ENCODE results near the gene ZBTB20. TPM values are rescaled to one million over a fixed set of nuclear protein-coding genes. Genes with fewer than 3 reads are reported as not detected.

Gene ZBTB20
- total RNA-seq, 1 experiment from 2014 or later: 4.8 TPM

DNA sequence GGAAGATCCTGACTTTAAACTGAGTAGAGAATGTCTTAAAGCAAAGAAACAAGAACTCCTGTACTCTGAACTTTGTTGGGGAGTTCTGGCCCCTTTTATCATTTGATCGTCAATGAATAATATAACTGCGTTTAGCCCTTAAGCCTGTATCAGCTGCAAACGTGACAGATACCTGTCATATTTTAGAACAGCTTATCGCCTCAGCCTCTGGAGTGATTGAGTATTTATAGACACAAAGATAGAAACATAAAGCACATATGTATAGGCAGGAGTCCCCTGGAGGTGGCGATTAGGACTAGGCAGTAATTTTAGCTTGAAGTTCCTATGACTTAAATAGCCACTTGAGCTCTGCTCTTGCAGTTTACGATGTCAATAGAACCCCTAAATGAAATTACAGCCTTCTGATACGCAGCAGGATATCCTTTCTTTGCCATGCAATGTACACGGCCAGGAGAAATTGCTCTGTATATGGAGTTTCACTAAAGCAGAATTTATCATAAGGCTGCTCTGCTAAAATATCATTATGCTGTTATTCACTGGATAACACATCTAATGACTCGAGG, 531.5 kb downstream of the ZBTB20 start:
- no peak for DNase-seq (ENCODE audit: extremely low read depth, low read depth)

DNA sequence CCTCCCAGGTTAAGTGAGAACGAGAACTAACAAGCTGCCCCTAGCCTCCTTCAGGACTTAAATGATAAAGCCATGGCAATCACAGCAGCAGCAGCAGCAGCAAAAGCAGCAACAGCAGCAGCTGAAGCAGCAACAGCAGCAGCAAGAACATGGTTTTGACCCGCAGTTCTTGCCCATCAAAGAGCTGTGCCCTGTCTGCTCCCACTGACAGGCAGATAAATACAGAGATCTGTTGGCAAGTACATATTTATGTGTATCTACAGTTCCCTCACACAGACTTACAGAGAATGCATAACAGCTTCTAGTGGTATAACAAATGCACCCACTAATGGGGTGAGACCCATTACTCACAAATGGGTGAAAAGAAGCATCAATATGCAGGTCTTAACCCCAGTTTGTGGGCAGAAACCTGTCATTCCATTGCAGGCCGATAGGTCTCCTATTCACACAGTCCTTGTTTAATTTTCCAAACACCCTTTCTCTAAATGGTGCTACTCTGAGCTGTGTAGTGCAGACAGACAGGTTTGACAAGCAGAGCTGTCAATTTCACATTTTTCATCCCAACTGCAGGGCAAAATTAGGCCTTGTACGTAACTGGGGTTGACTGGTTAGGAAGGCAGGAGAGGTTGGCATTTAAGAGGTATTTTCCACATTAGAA, 537.0 kb downstream of the ZBTB20 start:
- no peak for DNase-seq (ENCODE audit: extremely low read depth, low read depth)

DNA sequence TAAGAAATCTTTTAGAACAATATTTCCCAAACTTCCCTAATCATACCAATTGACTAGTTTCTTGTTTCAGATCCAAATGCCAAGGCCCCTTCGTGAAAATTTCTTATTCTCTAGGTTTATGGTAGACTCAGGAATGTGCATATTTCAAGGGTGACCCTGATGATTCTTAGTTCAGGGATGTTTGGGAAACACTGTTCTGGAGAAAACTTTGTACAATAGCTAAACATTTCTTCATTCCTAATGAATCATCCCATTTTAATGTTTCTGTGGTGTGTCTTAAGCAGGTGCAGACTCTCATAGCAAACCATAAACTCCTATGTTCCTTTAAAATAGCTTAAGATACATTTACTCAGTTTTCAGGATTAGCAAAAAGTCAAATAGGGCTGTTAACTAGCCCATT, 538.8 kb downstream of the ZBTB20 start:
- no peak for DNase-seq (ENCODE audit: extremely low read depth, low read depth)

DNA sequence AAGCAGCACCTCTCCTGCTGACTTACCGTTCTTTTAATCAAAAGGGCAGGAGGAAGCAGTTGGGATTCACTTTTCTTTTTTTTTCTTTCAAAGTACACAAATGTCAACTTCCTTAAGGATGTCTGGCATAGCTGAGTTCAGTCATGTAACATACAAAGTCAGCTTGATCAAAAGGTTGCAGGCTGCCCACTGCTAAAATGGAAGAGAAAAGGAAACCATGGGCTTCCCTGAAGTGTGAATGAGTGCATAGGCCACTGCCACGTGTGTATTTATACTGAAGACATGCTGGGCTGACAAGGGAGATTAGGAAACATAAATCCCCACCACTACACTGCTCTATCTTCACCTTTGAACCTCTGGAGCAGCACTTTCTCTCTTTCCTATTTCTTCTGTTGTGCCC, 540.8 kb downstream of the ZBTB20 start:
- DNase-seq (ENCODE audit: extremely low read depth, low read depth): no peak

DNA sequence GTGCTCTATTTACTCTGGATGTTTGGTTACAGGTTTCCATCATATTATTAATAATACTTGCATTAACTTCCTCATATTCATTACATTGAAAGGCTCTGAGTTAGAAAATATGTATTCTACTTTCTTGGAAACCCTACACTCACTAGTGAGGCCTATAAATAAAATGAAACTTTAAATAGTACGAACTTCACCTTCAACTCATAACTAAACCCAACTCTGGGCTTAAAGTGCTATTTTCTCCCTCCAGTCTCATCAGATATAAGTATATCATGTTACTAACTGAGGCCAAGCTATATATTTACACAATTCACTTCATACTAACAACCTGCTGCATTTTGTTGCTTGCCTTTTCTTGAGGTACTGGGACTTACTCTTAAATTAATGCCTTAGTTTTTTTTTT, 546.5 kb downstream of the ZBTB20 start:
- DNase-seq (ENCODE audit: extremely low read depth, low read depth): no peak

DNA sequence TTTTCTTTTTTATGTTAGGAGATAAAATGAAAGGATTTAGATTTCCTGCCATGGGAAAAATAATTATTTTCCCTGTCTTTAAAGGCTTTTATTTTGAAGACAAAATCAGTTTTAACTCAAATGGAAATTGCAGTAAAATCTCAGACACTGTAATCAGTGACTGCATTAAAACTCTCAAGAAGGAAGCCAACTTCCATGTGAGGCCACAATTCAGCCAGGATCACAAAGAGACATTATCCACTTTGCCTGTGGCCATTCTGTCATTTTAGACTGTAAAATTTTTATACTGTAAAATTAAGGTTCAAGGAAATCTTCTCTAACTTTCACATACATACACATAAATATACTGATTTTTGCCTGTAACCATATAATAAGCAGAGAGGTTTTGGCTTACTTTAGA, 549.2 kb downstream of the ZBTB20 start:
- DNase-seq (ENCODE audit: extremely low read depth, low read depth): no peak

DNA sequence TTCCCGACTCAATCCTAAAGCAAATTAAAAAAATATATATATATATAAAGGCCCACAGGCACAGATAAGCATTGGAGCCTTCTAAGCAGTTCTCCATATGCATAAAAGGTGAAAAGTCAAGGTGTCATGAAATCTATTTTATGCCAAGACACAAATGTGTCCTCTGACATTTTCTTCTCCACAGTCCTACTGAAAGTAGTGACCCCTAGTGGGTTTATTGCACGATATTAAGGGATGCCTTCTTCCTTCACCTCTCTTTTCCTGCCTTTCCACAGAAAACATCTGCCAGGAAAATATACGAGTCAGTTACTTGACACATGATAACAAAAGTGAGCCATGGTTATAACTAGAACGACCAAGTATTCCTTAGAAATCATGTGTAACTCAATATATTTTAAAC, 550.1 kb downstream of the ZBTB20 start:
- no peak for DNase-seq (ENCODE audit: extremely low read depth, low read depth)

DNA sequence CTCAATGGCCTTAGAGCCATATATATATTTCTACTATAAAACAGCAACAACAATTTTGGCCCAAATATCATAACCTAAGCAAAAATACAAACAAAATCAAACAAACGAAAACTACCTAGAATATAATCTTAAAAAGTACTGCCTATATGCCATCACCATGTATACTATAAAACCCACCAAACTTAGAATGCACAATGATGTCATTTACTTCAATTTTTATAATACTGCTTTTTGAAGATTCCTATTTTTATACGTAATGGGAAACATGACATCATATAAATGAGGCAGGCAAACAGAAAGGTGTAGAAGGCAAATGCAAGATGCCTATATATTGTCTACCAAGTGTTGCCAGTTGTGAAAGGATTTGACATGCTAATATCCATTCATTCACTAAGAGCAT, 550.9 kb downstream of the ZBTB20 start:
- DNase-seq (ENCODE audit: extremely low read depth, low read depth): no peak

DNA sequence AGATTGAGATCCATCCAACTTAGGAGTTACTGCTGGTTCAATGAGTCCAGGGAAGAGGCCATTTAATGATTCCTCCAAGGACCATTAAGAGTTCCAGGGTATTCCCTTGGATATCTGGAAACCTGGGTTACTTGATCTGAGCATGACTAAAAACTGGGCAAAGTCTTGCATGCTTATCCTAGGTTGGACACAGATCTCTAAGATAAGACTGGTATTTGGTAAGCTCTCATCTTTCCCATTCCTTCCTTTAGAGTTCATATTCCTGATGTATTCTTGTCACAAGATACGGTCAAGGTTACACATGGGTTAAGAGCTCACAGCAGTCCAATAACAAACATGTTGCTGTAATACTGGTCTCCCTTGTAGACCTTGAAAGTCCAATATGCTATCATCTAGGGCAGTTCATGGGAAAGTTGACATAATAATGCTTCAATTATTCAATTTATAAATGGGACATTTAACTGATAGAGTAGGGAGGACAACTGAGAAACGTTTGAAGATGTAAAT, 551.5 kb downstream of the ZBTB20 start:
- no peak for DNase-seq (ENCODE audit: extremely low read depth, low read depth)

DNA sequence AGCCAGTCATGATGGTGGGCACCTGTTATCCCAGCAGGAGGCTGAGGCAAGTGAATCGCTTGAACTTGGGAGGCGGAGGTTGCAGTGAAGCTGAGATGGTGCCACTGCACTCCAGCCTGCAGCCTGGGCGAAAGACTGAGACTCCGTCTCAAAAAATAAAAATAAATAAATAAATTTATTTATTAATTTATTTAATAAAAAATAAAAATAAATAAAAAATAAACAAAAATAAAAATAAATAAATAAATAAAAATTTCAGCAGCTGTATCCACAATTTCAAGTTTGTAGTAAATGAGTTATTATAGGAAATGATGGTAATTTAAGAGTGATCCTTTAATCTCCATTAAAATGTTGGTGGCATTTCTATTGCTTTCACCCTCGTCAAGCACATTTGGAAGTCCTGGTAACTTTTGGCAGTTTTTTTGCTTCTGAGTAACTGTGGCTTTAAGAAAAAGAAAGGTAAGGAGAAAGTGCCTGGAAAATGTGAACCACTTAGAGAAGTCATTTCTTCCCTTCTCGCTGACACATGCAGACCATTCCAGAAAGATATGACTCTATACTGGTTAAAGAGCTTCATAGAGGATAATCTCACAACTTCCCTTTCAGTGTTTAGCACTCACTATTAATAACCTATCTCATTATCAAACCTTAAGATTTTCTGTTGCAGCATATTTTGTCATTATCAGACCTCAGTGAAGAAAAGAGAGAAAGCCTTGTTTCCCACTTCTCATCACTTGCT, 556.6 kb downstream of the ZBTB20 start:
- no peak for DNase-seq (ENCODE audit: extremely low read depth, low read depth)

DNA sequence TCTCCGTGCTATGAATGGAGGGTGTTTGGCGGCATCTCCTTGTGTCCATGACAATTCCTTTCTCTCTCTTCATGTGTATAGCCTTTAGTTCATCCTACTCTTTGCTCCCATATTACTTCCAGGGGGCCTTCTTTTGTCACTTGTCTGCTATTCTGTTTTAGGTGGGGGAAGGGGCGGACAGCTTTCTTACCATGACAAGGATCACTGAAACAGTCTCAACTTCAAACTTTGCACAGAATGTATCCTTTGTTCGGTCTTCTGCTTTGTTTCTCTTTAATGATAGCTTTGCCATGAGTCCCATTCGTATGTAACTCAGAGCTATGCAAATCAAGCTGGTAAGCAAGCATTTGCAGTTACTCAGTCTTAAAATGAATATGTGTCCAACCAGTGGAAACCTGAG, 559.1 kb downstream of the ZBTB20 start:
- no peak for DNase-seq (ENCODE audit: extremely low read depth, low read depth)

DNA sequence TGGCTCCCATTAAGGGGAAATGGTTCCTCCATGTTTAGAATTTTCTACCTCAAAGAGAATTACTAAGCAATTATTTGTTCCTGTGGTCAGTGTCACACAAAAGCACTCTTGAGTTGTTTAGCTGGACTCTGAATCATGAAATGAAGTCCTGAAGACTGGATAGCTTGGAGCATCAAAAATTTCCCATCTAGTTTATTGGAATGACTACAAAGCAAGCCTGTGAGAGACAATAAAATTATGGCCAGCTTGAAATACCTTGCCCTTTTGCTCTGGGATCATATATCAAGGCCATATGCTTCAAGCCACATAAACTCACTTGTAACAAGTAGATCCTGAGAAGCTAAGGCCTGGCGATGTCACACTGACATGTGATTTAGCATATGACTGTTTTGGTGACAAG, 561.0 kb downstream of the ZBTB20 start:
- no peak for DNase-seq (ENCODE audit: extremely low read depth, low read depth)

DNA sequence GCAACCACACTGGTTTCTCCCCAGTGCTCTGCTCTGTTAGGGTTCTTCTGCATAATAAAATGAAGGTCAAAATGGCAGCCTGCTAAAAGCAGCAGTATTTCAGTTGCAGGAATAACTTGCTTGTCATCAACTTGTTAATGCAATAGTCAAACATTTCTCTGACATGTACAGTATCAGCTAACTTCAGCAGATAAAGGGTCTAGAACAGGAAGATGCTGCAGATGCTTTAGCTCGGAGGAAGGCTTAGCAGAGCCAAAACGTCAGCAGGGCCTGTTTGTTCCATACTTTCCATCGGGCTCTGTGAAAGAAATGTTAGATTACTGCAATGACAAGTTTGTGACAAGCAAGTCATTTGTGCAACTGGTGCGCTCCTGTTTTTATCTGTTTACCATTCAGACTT, 561.4 kb downstream of the ZBTB20 start:
- DNase-seq (ENCODE audit: extremely low read depth, low read depth): no peak

DNA sequence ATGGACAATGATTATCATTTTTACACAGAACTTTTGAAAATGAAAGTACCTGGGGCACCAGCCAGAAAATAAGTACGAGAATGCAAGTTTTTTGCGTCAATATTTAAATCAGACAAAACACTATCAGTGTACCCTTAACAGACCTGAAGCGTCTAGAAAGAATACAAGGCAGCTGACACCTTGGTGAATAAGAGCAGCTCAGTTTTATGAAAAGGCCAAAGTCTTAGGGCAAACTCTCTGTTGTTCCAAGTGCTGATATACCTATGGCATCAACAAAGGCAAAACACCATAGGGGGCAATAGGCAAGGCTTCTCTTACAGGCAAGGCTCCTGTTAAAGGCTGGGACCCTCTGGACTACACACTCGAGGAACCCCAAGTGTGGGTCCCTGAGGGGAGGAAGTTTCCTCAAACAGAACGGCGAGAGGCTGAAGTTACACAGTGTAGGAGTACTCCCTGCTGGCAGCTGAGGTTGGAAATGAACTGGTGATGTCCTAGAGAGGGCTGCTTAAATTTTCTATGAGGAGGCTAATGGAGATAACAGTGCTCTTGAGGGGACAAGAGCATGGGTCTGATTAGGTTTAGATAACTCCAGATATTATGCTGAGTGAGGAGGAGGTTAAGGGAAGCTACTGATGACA, 562.2 kb downstream of the ZBTB20 start:
- no peak for DNase-seq (ENCODE audit: extremely low read depth, low read depth)

DNA sequence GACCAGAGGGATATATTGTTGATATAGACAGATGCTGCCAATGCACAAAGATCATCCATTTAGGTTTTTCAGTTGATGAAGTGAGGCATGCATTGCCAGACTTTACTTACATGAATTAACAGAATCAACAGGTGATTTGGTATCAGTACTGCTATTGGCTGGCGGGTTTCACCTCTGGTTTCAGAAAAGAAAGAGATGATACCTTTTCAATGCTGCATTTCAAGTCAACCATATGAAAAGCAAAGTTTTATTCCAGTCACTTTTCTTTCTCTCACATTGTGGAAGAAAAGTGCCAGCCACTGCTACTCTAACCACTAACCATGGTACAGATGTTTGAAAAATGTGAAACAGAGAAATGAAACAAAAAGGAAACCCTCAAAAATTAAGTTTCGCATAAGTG, 564.2 kb downstream of the ZBTB20 start:
- DNase-seq (ENCODE audit: extremely low read depth, low read depth): no peak

DNA sequence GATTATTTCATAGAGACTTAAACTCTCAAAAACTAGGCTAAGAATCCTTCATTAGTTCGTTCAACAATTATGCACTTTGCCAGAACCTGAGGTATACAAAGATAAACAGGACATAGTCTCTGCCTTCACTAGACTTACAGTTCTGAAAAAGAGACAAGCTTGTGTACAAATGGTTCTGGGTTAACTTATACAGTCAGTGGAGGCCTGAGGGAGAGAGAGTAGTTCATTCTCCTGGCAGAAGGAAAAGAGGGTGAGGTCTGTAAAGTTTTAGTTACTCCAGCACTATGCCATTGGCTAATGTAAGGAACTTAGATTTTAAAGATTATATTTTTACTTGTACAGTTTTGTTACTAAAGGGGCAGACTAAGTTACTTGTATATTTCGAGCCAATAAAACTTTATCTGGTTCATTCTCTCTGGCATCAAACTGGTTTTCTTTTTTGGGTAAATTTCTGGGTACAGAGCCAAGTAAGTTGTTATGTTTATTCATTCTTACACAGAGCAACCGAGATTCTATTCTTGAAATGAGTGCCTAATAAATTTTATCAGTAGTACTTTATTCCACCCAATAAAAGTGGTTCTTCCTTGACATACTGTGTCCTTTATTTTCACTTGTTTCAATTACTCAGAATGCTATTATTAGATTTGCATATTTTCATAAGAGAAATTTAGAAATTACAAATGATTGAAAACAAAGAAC, 574.6 kb downstream of the ZBTB20 start:
- no peak for DNase-seq (ENCODE audit: extremely low read depth, low read depth)

DNA sequence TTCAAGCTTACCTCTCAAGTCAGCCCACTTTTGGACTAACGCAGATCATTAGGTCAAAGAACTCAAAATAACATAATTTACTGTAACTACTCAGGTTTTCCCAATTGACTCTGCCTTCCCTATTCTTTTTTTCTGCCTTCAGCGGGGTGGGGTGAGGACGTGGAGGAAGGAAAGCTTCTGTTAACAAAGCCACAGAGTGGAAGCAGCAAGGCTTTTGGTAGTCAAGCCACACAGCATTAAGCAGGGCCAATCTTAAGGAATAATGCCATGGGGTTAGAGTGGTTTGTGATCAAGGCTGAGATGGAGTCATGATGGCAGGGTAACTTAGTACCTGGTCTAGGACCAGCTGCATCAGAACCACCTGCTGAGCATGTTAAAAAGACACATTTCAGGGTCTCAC, 575.7 kb downstream of the ZBTB20 start:
- no peak for DNase-seq (ENCODE audit: extremely low read depth, low read depth)

DNA sequence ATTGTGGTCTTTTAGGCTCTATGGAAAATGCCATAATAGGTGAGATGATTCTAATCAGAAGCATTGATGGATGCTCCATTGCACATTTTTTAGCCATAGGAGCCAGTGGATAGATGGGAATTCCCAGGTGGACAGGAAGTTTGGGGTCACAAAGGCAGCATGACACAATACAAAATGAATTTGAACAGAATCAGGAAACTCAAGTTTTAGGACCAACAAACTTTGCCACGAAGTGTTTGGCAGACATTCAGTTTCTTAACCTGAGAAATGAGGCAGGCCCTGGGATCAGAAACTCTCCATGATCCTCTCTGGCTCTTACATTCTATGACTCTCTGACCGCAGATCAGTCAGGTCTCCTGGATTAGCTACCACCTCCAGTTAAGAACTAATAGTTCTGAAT, 577.9 kb downstream of the ZBTB20 start:
- no peak for DNase-seq (ENCODE audit: extremely low read depth, low read depth)

DNA sequence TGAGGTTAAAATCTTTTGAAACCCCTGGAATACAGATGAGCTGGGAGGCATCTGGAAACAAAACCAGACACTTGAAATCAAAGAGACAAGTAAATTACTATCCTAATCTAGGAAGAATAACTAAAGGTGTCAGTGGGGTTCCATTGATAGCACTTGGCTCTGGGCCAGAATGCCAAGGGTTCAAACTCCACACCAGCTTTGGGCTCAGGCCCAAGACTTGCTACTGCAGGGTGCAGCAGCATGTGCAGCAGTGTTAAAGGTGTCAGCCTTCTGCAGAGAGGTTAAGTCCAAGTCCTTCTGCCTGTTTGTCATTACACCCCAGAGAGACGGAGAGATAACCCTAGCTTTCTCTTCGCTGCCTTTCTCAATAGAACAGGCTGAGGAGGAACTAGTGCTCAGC, 579.3 kb downstream of the ZBTB20 start:
- DNase-seq (ENCODE audit: extremely low read depth, low read depth): no peak

DNA sequence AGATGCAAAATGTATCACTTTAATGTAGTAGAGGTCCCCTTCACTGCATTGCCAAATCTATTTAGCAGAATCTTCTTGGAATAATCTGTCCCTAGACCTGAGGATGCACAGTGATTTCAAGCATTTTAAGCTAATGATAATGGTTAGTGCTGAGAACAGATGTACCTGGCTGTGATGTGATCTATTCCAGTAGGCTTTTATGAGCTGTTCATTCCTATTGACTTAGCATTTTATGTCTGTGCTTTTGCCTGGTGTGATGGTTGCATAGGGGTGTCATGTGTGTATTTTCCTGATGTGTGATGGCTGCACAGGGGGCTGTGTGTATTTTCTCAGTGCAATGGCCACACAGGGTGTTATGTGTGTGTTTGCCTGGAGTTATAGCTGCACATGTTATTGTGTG, 580.3 kb downstream of the ZBTB20 start:
- no peak for DNase-seq (ENCODE audit: extremely low read depth, low read depth)

DNA sequence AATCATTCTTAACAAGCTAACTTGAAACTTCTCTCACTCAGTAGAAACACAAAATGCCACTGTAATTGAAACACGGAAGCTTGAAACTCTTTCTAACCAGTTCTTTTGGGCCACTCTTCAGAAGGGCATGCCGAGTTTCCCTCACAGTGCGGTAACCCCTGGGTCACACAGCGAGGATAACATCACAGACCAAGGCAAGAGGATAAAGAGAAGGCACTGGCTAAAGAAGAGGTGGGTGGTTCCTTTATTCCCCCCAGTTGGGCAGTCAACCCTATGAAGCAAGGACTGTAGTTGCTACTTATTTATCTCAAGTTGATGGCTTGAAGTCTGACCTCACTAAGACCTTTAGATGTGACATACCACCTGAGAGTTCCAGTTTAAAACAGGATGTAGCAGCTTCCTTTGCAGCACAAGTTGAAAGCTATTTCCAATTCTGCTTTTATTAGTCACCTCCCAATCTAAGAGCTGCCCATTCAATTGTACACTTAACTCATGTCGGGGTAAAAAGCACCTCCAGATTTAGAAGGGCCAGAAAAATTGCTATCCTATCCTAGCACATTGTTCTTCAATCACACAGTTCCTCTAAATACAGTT, 580.8 kb downstream of the ZBTB20 start:
- no peak for DNase-seq (ENCODE audit: extremely low read depth, low read depth)

Data from NCI-H460 (cell line).